Neural progenitor cell (in vitro differentiated cells): ENCODE measurements around the gene SLC22A23. TPM values are rescaled to one million over a fixed set of nuclear protein-coding genes. Genes with fewer than 3 reads are reported as not detected.
"Not testable (repeated sequence)": the region's sequence is repeated elsewhere in the genome, so short reads cannot be mapped to it uniquely, and the experiment has no call there.

ENCODE experiments used
- DNase-seq: peaks from one replicate; pipeline ENCODE4 v3.0.0-alpha.2; 2016; ENCODE audit warnings: low spot score
- H2AFZ ChIP-seq: fragments of 200-600 bp; sonication (generic); replicated peaks from 2 replicates; pipeline ENCODE4 v1.6.1; 2016; ENCODE audit warnings: antibody characterized with exemption
- H3F3A ChIP-seq: fragments of 200-600 bp; sonication (generic); 2 replicates; pipeline ENCODE4 v1.6.1; 2016; ENCODE audit warnings: antibody characterized with exemption, low read depth
- H3K27ac ChIP-seq: fragments of 200-600 bp; sonication (generic); 2 replicates; pipeline ENCODE4 v1.5.1; 2016; ENCODE audit warnings: mild to moderate bottlenecking
- H3K27me3 ChIP-seq: fragments of 200-600 bp; sonication (generic); 2 replicates; pipeline ENCODE4 v1.6.1; 2016; ENCODE audit warnings: mild to moderate bottlenecking, moderate library complexity
- H3K36me3 ChIP-seq: fragments of 200-600 bp; sonication (generic); 2 replicates; pipeline ENCODE4 v1.5.1; 2016
- H3K4me1 ChIP-seq: fragments of 200-600 bp; sonication (generic); 2 replicates; pipeline ENCODE4 v1.6.1; 2016; ENCODE audit warnings: mixed run types
- H3K4me2 ChIP-seq: fragments of 200-600 bp; sonication (generic); 2 replicates; pipeline ENCODE4 v1.6.1; 2016
- H3K4me3 ChIP-seq: fragments of 200-600 bp; sonication (generic); 2 replicates; pipeline ENCODE4 v1.5.1; 2016
- H3K79me2 ChIP-seq: fragments of 200-600 bp; sonication (generic); 2 replicates; pipeline ENCODE4 v1.6.1; 2016; ENCODE audit warnings: low read depth
- H3K9ac ChIP-seq: fragments of 200-600 bp; sonication (generic); 2 replicates; pipeline ENCODE4 v1.6.1; 2016
- H3K9me3 ChIP-seq: fragments of 200-600 bp; sonication (generic); 2 replicates; pipeline ENCODE4 v1.5.1; 2016; ENCODE audit warnings: low read depth
- H4K20me1 ChIP-seq: fragments of 200-600 bp; sonication (generic); 2 replicates; pipeline ENCODE4 v1.6.1; 2016; ENCODE audit warnings: low read depth
- H3K27ac Mint-ChIP-seq: 3 replicates; pipeline ENCODE4 v1.8.0; 2021; ENCODE audit warnings: mixed read lengths
- H3K27me3 Mint-ChIP-seq: 2 replicates; pipeline ENCODE4 v1.8.0; 2022; ENCODE audit warnings: low read depth, mild to moderate bottlenecking, inconsistent platforms, moderate library complexity, mixed read lengths; ENCODE audit not compliant: insufficient read depth
- H3K36me3 Mint-ChIP-seq: 3 replicates; pipeline ENCODE4 v1.8.0; 2021; ENCODE audit warnings: mixed read lengths
- H3K4me1 Mint-ChIP-seq: 3 replicates; pipeline ENCODE4 v1.8.0; 2021; ENCODE audit warnings: mixed read lengths
- H3K4me3 Mint-ChIP-seq: 3 replicates; pipeline ENCODE4 v1.8.0; 2021; ENCODE audit warnings: mild to moderate bottlenecking, moderate library complexity, mixed read lengths
- H3K9me3 Mint-ChIP-seq: 3 replicates; pipeline ENCODE4 v1.8.0; 2020; ENCODE audit warnings: mixed read lengths
- EZH2 ChIP-seq: fragments of 200-600 bp; sonication (generic); IDR thresholded peaks from 2 replicates; pipeline ENCODE4 v1.6.1; 2017; ENCODE audit warnings: antibody characterized with exemption, mild to moderate bottlenecking, moderate library complexity
- EZH2phosphoT487 ChIP-seq: fragments of 200-600 bp; sonication (generic); IDR thresholded peaks from 2 replicates; pipeline ENCODE4 v1.6.1; 2017; ENCODE audit warnings: antibody characterized with exemption
- total RNA-seq: library from RNA; depleted of rRNA; stranded (reverse); fragments of >200 nt; gene quantifications from 2 replicates; pipeline ENCODE4 v1.2.3, GENCODE V29; 2015; ENCODE audit warnings: low replicate concordance
- TF ChIP-seq, protein P1 (sequence below): fragments of 200-600 bp; sonication (generic); IDR thresholded peaks from 2 replicates; pipeline ENCODE4 v1.5.1; 2017; ENCODE audit warnings: antibody characterized with exemption, mild to moderate bottlenecking

Gene SLC22A23
- total RNA-seq, 1 donor from 2014 or later, result 0.99 TPM

DNA sequence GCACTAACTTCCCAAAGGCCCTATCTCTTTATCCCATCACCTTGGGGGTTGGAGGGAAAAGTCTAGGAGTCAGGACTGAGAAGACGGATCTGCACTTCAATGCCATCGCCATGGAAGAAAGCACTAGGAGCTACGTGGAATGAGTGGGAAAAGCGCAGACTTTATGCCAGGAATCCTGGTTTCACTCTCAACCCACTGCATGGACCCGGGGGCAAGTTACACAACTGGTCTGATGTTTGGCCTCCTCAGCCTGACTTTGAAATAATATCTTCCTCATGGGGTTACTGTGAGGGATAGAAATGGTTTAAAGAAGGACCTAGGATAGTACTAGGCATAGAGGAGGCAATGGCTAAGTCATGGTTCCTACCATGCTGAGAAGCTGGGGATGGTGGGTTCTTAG lies 211.6 kb downstream of the SLC22A23 start:
- TF ChIP-seq, protein P1, sequence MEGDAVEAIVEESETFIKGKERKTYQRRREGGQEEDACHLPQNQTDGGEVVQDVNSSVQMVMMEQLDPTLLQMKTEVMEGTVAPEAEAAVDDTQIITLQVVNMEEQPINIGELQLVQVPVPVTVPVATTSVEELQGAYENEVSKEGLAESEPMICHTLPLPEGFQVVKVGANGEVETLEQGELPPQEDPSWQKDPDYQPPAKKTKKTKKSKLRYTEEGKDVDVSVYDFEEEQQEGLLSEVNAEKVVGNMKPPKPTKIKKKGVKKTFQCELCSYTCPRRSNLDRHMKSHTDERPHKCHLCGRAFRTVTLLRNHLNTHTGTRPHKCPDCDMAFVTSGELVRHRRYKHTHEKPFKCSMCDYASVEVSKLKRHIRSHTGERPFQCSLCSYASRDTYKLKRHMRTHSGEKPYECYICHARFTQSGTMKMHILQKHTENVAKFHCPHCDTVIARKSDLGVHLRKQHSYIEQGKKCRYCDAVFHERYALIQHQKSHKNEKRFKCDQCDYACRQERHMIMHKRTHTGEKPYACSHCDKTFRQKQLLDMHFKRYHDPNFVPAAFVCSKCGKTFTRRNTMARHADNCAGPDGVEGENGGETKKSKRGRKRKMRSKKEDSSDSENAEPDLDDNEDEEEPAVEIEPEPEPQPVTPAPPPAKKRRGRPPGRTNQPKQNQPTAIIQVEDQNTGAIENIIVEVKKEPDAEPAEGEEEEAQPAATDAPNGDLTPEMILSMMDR, result no peak
- TF ChIP-seq EZH2phosphoT487 (no peak), EZH2 (no peak)
- no peak overlapping the region for H3K9ac ChIP-seq
- H3K27ac ChIP-seq, result no peak overlapping the region
- DNase-seq, result no peak
- H3K79me2 ChIP-seq, result no peaks in the 10 kb centered on the region
- no peak overlapping the region for H3K4me3 ChIP-seq
- Mint-ChIP-seq H3K9me3 (no peaks in the 10 kb centered on the region), H3K36me3 (peaks cover 28% of the 10 kb centered on the region), H3K27me3 (peaks cover 10% of the 10 kb centered on the region), H3K4me1 (peaks cover 52% of the 10 kb centered on the region), H3K4me3 (no peak overlapping the region), H3K27ac (no peak overlapping the region)
- no peak overlapping the region for H3K4me2 ChIP-seq
- H3K27me3 ChIP-seq, result no peaks in the 10 kb centered on the region
- no peaks in the 10 kb centered on the region for H4K20me1 ChIP-seq
- no peak overlapping the region for H2AFZ ChIP-seq
- H3K36me3 ChIP-seq, result no peaks in the 10 kb centered on the region
- H3K9me3 ChIP-seq, result no peaks in the 10 kb centered on the region
- peaks cover 35% of the 10 kb centered on the region for H3K4me1 ChIP-seq
- H3F3A ChIP-seq, result peaks cover 22% of the 10 kb centered on the region

DNA sequence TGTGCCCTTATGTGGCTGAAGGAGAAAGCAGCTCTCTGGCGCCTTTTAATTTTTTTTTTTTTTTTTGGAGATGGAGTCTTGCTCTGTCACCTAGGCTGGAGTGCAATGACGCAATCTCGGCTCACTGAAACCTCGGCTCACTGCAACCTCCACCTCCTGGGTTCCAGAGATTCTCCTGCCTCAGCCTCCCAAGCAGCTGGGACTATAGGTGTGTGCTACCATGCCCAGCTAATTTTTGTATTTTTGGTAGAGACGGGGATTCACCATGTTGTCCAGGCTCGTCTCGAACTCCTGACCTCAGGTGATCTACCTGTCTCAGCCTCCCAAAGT lies 212.1 kb downstream of the SLC22A23 start:
- peaks cover 28% of the 10 kb centered on the region for H3K36me3 Mint-ChIP-seq
- peaks cover 52% of the 10 kb centered on the region for H3K4me1 Mint-ChIP-seq
- Histone ChIP-seq H3F3A (peaks cover 18% of the 10 kb centered on the region), H3K4me1 (peaks cover 31% of the 10 kb centered on the region)
- not testable (repeated sequence) for H3K36me3 ChIP-seq, H3K27me3 ChIP-seq, H3K4me3 ChIP-seq, H3K9me3 ChIP-seq, H2AFZ ChIP-seq, H3K4me2 ChIP-seq, DNase-seq, H3K27ac ChIP-seq, H3K79me2 ChIP-seq, H3K27ac Mint-ChIP-seq, H4K20me1 ChIP-seq, H3K9me3 Mint-ChIP-seq, H3K4me3 Mint-ChIP-seq, H3K9ac ChIP-seq
- peaks cover 10% of the 10 kb centered on the region for H3K27me3 Mint-ChIP-seq

DNA sequence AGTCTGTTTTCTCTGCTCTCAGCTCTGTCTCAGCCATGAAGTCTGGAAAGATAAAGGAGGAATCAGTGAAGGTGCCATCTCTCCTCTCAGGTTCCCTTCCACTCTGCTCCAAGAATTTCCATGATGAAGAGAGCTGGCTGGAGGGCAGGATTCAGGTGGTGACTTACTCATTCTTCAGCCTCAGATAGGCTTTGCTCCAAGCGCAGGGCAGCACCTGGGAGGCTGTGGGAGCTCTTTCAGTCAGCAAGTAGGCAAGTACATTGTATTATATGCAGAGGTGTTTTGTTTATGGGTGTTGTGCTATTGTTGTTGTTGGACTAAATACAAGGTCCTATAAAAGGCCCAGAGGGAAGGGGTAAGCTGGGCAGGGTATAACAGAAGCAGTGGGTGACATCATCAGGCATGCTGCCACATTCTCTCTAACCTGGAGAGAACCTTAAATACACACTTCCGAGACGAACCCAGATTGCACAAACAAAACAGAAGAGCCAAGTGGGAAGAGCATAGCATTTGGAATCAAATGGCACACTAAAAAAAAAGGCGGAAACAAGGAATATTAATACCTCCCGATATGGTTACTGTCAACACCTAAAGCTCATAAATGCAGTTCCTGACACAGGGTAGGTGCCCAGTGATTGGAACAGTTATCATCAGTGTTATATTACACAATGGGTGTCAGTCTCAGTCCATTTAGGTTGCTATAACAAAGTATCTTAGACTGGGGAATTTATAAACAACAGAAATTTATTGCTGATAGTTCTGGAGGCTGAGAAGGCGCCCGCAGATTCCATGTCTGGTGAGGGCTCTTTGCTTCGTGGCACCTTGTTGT lies 212.6 kb downstream of the SLC22A23 start:
- peaks cover 25% of the 10 kb centered on the region for H3K4me1 ChIP-seq
- no peak overlapping the region for H3K27ac ChIP-seq
- H3K9ac ChIP-seq, result no peak overlapping the region
- H3K27me3 ChIP-seq, result no peaks in the 10 kb centered on the region
- Mint-ChIP-seq H3K4me3 (peak overlapping the region; percentile 6), H3K9me3 (no peaks in the 10 kb centered on the region), H3K27me3 (peaks cover 8% of the 10 kb centered on the region), H3K4me1 (peaks cover 50% of the 10 kb centered on the region), H3K36me3 (peaks cover 28% of the 10 kb centered on the region), H3K27ac (no peak overlapping the region)
- H3K4me2 ChIP-seq, result no peak overlapping the region
- no peak overlapping the region for H3K4me3 ChIP-seq
- TF ChIP-seq EZH2phosphoT487, result no peak
- no peaks in the 10 kb centered on the region for H3K36me3 ChIP-seq
- H2AFZ ChIP-seq, result no peak overlapping the region
- H3F3A ChIP-seq, result peaks cover 13% of the 10 kb centered on the region
- H3K79me2 ChIP-seq, result no peaks in the 10 kb centered on the region
- no peak for DNase-seq
- H4K20me1 ChIP-seq, result no peaks in the 10 kb centered on the region
- H3K9me3 ChIP-seq, result no peaks in the 10 kb centered on the region

DNA sequence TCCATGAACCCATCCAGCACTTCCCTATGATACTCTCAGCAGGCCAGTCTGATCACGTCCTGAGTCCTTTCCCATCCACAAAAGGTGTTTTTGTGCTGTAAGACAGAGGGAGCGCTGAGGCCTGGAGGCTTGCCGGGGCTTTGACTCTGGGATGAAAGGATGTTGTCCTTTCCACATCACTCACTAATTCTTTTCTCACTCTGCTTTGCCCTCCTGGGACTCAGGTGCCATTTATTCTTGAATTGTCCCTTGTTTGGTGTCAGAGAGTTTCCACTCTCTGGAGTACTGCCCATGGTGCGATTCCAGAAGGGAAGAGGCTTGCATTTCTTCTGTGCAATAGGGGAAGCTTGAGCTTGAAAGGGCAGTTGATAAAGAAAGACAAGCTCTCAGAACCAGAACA lies 214.1 kb downstream of the SLC22A23 start:
- H3K4me3 ChIP-seq, result no peak overlapping the region
- DNase-seq, result no peak
- Mint-ChIP-seq H3K9me3 (no peaks in the 10 kb centered on the region), H3K27ac (no peak overlapping the region), H3K27me3 (peaks cover 8% of the 10 kb centered on the region), H3K36me3 (peaks cover 35% of the 10 kb centered on the region), H3K4me1 (peaks cover 46% of the 10 kb centered on the region), H3K4me3 (peak overlapping the region; percentile 34)
- no peak overlapping the region for H2AFZ ChIP-seq
- H4K20me1 ChIP-seq, result no peaks in the 10 kb centered on the region
- H3K4me2 ChIP-seq, result peak overlapping the region; percentile 19
- H3K79me2 ChIP-seq, result no peaks in the 10 kb centered on the region
- H3K9ac ChIP-seq, result no peak overlapping the region
- H3K4me1 ChIP-seq, result peaks cover 16% of the 10 kb centered on the region
- TF ChIP-seq EZH2 (no peak), EZH2phosphoT487 (no peak)
- TF ChIP-seq, protein P1, result no peak
- H3K27ac ChIP-seq, result no peak overlapping the region
- no peaks in the 10 kb centered on the region for H3K27me3 ChIP-seq
- peaks cover 16% of the 10 kb centered on the region for H3F3A ChIP-seq
- no peaks in the 10 kb centered on the region for H3K36me3 ChIP-seq
- no peaks in the 10 kb centered on the region for H3K9me3 ChIP-seq

DNA sequence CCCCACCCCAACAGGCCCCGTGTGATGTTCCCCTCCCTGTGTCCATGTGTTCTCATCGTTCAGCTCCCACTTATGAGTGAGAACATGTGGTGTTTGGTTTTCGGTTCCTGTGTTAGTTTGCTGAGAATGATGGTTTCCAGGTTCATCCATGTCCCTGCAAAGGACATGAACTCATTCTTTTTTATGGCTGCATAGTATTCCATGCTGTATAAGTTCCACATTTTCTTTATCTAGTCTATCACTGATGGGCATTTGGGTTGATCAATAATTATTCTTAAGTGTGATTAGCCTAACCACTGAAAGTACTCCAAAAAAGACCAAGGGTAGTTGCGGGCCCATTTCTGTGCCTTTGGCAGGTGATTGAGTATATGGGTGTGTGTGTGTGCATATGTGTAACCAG lies 215.1 kb downstream of the SLC22A23 start:
- H3K4me2 ChIP-seq, DNase-seq, H3K4me3 Mint-ChIP-seq, H3K9ac ChIP-seq, H3K79me2 ChIP-seq, H3K27me3 Mint-ChIP-seq, H4K20me1 ChIP-seq, H3K36me3 ChIP-seq, H3K27ac Mint-ChIP-seq, H3K27ac ChIP-seq, H2AFZ ChIP-seq, H3K27me3 ChIP-seq, H3K9me3 ChIP-seq, H3K4me3 ChIP-seq, H3K9me3 Mint-ChIP-seq: not testable (repeated sequence)
- Histone ChIP-seq H3K4me1 (peaks cover 11% of the 10 kb centered on the region), H3F3A (peaks cover 16% of the 10 kb centered on the region)
- H3K4me1 Mint-ChIP-seq, result peaks cover 41% of the 10 kb centered on the region
- H3K36me3 Mint-ChIP-seq, result peaks cover 38% of the 10 kb centered on the region
